ENCODE data around the gene FBXO28. TPM values are rescaled to one million over a fixed set of nuclear protein-coding genes. Genes with fewer than 3 reads are reported as not detected.
A peak's percentile ranks its signal among the peaks of the same experiment; 100 is the strongest.

Gene FBXO28
- total RNA-seq, 2 experiments from 2014 or later, result 17.1 to 19.7 TPM

DNA sequence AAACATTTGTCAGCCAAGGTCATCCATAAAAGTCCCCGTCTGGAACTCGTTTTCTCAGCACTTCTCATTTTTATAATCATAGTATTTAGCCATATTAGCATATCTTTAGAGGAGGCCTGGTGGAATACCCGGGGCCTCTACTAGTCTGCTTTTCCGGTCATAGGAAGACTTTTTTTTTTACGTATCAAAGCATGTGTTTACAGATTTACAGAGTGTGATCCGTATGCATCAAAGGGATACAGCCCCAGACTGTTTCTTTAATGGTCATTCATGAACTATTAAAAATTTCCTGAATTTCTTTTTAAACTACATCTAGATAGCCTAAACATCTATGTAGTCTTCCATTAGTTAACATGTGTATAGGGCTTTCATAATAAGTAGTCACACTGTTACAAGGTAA, 45.6 kb downstream of the FBXO28 start:
- intact Hi-C loops (cut with DNase I, micrococcal nuclease), result no loop called here
- H3K27ac Mint-ChIP-seq, result no peak overlapping the region
- H3K36me3 Mint-ChIP-seq (ENCODE audit: low read depth), result peaks cover 22% of the 10 kb centered on the region
- H3K4me3 Mint-ChIP-seq, result no peak overlapping the region
- H3K27me3 Mint-ChIP-seq, result no peaks in the 10 kb centered on the region
- ATAC-seq (no peak), DNase-seq (no peak)
- no peaks in the 10 kb centered on the region for H3K9me3 Mint-ChIP-seq (ENCODE audit: low read depth)
- no peaks in the 10 kb centered on the region for H3K4me1 Mint-ChIP-seq
- ChIA-PET POLR2A (interaction anchor here (0.6 kb wide), 2 partner anchors 17 to 110 kb away, joined by 6 to 7 read pairs; no protein-coding TSS in a partner anchor), CTCF (interaction anchor here (0.8 to 1.4 kb wide), 2 partner anchors 9 to 12 kb away, joined by 3 read pairs; no protein-coding TSS in a partner anchor)

DNA sequence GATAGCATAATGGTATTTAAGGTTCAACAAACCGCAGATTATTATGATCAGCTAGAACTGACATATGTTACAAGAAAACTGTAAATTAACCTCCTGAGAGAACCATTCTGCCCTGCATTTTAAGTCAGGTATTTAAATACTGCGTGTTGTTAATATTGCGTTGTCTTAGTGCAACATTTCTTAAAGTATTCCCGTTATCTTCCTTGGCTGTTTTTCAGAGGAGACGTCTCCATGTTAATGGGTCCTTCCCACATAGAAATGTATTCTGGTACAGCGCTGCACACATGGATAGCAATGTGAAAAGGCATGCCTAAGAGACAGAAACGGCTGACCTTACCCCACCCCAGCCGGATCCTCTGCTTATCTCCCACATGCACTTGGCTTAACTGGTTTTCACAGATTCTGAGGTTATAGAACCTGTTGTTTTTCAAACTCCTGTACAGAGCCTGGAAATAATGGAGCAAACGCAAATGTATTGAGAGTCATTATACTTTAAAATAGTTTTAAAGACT, 46.3 kb downstream of the FBXO28 start:
- POLR2A ChIA-PET, result interaction anchor here (0.6 kb wide), 1 partner anchor 18 kb away, joined by 7 read pairs; no protein-coding TSS in a partner anchor
- intact Hi-C loops (cut with DNase I, micrococcal nuclease), result no loop called here
- no peaks in the 10 kb centered on the region for H3K27me3 Mint-ChIP-seq
- no peak overlapping the region for H3K4me3 Mint-ChIP-seq
- DNase-seq, result no peak
- H3K4me1 Mint-ChIP-seq, result no peaks in the 10 kb centered on the region
- CTCF ChIA-PET, result interaction anchor here (1.0 kb wide), 1 partner anchor 390 kb away, joined by 4 read pairs; no protein-coding TSS in a partner anchor
- H3K27ac Mint-ChIP-seq, result no peak overlapping the region
- no peaks in the 10 kb centered on the region for H3K9me3 Mint-ChIP-seq (ENCODE audit: low read depth)
- ATAC-seq, result no peak
- H3K36me3 Mint-ChIP-seq (ENCODE audit: low read depth), result peaks cover 22% of the 10 kb centered on the region

DNA sequence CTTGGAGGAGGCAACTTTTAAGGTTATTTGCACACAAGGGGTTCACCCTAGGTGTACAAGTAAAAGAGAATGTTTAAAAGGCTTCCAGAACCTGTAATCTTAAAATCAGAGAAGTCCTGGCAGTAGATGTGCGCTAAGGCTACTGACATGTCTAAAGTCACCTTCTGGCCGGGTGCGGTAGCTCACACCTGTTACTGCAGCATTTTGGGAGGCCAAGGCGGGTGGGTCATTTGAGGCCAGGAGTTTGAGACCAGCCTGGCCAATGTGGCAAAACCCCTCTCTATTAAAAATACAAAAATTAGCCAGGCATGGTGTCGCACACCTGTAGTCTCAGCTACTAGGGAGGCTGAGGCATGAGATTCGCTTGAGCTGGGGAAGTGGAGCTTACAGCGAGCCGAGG, 48.9 kb downstream of the FBXO28 start:
- CTCF ChIA-PET, result interaction anchor here (0.7 kb wide), 1 partner anchor 19 kb away, joined by 3 read pairs; no protein-coding TSS in a partner anchor
- no peak overlapping the region for H3K4me3 Mint-ChIP-seq
- POLR2A ChIA-PET, result no interaction called here
- H3K4me1 Mint-ChIP-seq, result no peaks in the 10 kb centered on the region
- intact Hi-C loops (cut with DNase I, micrococcal nuclease), result no loop called here
- H3K27ac Mint-ChIP-seq, result no peak overlapping the region
- no peak for DNase-seq
- H3K36me3 Mint-ChIP-seq (ENCODE audit: low read depth), result peaks cover 13% of the 10 kb centered on the region
- H3K9me3 Mint-ChIP-seq (ENCODE audit: low read depth), result no peaks in the 10 kb centered on the region
- no peak for ATAC-seq
- no peaks in the 10 kb centered on the region for H3K27me3 Mint-ChIP-seq

DNA sequence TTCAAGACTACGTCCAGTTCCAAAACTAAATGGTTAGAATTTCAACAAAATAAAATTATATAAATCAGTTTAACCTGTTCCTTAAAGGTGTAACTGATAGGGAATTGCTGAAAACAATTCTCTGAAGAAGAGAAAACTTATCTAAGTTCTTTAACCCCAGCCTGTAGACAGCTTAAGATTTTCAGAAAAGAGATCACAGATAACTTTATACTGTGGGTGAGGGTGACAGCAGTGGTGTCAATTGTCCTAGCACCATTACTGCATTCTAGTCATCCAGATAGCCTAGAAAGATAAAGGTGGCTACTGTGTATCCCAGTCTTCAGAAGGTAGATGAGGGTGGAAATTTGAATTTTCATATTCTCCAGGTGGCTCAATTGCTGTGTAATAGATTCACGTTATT, 49.4 kb downstream of the FBXO28 start:
- Mint-ChIP-seq H3K27ac (no peak overlapping the region), H3K9me3 (ENCODE audit: low read depth) (no peaks in the 10 kb centered on the region), H3K27me3 (no peaks in the 10 kb centered on the region), H3K4me3 (no peak overlapping the region), H3K4me1 (no peaks in the 10 kb centered on the region), H3K36me3 (ENCODE audit: low read depth) (peaks cover 8% of the 10 kb centered on the region)
- DNase-seq (no peak), ATAC-seq (no peak)
- CTCF ChIA-PET, result interaction anchor here (0.7 kb wide), 1 partner anchor 18 kb away, joined by 3 read pairs; no protein-coding TSS in a partner anchor
- intact Hi-C loops (cut with DNase I, micrococcal nuclease), result no loop called here
- POLR2A ChIA-PET, result no interaction called here

DNA sequence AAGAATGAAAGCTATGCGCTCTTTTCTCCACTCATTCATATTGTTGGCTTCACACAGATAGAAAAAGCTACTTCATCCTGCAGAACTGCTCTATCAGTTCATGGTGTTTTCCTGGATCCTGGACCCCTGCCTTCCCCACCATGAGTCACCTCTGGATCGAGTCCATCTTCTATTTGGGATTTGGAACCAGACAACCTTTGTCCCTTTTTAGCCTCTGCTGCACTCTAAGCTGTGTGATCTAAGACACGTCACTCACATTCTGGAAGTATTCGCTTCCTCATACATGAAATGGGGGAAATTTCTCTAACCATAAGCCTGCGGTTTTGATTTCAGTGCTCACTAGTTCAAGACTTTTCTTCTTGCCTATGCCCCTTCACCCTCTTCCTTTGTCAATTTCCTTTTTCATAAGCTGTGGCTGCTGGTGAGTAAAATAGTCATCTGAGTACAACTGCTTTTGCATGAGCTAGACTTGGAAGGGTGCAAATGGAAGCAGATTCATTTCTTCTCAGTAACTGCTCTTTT, 55.0 kb downstream of the FBXO28 start:
- intact Hi-C loops (cut with DNase I, micrococcal nuclease), result loop anchor here (1.0 to 5.0 kb wide), 3 partner anchors 13 to 213 kb away; no protein-coding TSS in a partner anchor
- Mint-ChIP-seq H3K4me3 (peak overlapping the region; percentile 14), H3K36me3 (ENCODE audit: low read depth) (peaks cover 5% of the 10 kb centered on the region), H3K27me3 (no peaks in the 10 kb centered on the region), H3K9me3 (ENCODE audit: low read depth) (peaks cover 12% of the 10 kb centered on the region), H3K27ac (peak overlapping the region; percentile 55), H3K4me1 (peaks cover 36% of the 10 kb centered on the region)
- CTCF ChIA-PET, result interaction anchor here (0.6 to 1.2 kb wide), 9 partner anchors 10 to 813 kb away, joined by 3 to 5 read pairs (median 3); no protein-coding TSS in a partner anchor
- peak; percentile 96 for ATAC-seq
- POLR2A ChIA-PET, result interaction anchor here (0.7 to 1.7 kb wide), 6 partner anchors 13 to 213 kb away, joined by 3 to 6 read pairs (median 5); partner anchors contain the start of gene DEGS1
- peak; percentile 29 for DNase-seq

DNA sequence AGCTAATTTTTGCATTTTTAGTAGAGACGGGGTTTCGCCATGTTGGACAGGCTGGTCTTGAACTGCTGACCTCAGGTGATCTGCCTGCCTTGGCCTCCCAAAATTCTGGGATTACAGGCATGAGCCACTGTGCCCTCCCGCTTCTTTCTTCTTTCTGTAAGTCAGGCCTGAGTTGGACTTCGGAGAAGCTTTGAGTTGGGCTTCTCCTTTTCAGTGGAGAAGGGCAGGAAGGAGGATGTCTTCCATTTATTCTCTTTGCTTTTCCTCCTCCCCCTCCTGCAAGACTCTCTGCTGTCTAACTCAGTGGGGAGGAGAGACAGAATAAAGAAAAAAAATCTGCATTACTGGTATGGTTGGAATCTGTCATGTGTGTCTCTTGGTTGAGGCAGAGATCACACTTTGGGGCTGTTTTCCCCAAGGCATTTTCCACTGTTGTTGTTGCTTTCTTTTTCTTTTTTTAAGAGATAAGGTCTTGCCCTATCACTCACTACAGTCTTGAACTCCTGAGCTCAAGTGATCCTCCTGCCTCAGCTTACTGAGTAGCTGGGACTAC, 55.9 kb downstream of the FBXO28 start:
- no peak overlapping the region for H3K27ac Mint-ChIP-seq
- intact Hi-C loops (cut with DNase I, micrococcal nuclease), result loop anchor here (1.0 to 5.0 kb wide), 4 partner anchors 13 to 213 kb away; no protein-coding TSS in a partner anchor
- H3K4me1 Mint-ChIP-seq, result peaks cover 36% of the 10 kb centered on the region
- ChIA-PET CTCF (interaction anchor here (0.5 to 1.2 kb wide), 6 partner anchors 40 to 1888 kb away, joined by 3 read pairs; no protein-coding TSS in a partner anchor), POLR2A (interaction anchor here (0.7 to 1.7 kb wide), 5 partner anchors 12 to 360 kb away, joined by 3 to 5 read pairs (median 5); partner anchors contain the start of gene DEGS1)
- H3K4me3 Mint-ChIP-seq, result no peak overlapping the region
- H3K9me3 Mint-ChIP-seq (ENCODE audit: low read depth), result peaks cover 12% of the 10 kb centered on the region
- H3K27me3 Mint-ChIP-seq, result no peaks in the 10 kb centered on the region
- no peak for ATAC-seq
- peaks cover 5% of the 10 kb centered on the region for H3K36me3 Mint-ChIP-seq (ENCODE audit: low read depth)
- no peak for DNase-seq

DNA sequence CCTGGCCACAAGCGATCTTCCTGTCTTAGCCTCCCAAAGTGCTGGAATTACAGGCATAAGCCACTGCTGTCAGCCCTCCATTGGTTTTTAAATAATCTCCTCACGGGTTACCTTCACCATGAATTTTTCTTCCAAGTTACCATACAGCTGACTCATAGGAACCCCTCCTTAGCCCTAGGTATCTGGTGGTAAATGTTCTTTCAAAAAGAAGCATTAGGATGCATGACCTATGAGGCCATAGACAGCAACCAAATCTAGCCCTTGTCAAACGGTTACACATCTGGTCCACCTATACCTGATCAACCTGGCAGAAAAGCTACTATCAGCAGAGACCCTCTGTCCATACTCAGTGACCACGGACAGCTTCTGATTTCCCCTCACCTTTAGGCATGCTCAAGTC, 56.4 kb downstream of the FBXO28 start:
- H3K4me3 Mint-ChIP-seq, result no peak overlapping the region
- intact Hi-C loops (cut with DNase I, micrococcal nuclease), result loop anchor here in 1 of 2 experiments (1.0 kb wide), 1 partner anchor 163 kb away; no protein-coding TSS in a partner anchor
- POLR2A ChIA-PET, result no interaction called here

DNA sequence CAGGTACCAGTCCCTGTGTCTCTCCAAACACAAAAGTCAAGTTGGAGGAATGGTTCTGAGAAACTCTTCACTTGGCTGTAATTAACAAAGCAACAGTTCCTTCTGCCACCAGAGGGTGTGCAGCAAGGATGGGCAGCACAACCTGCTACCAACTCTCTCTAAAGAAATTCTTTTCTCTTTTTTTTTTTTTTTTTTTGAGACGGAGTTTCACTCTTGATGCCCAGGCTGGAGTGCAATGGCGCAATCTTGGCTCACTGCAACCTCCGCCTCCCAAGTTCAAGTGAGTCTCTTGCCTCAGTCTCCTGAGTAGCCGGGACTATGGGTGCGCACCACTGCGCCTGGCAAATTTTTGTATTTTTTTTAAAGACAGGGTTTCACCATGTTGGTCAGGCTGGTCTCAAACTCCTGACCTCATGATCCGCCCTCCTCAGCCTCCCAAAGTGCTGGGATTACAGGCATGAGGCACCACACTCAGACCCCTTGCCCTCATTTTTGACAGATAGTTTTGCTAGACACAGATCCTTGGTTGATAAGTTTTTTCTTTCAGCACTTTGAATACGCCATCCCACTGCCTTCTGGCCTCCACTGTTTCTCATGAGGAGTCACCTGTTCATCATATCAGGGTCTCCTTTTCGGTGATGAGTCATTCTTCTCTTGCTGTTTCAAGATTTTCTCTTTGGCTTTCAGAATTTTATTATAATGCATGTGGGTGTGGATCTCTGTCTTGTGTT, 57.0 kb downstream of the FBXO28 start:
- intact Hi-C loops (cut with DNase I, micrococcal nuclease), result loop anchor here in 1 of 2 experiments (1.0 kb wide), 1 partner anchor 162 kb away; no protein-coding TSS in a partner anchor
- Mint-ChIP-seq H3K4me3 (no peak overlapping the region), H3K36me3 (ENCODE audit: low read depth) (peaks cover 5% of the 10 kb centered on the region), H3K27me3 (peaks cover 2% of the 10 kb centered on the region), H3K4me1 (peaks cover 36% of the 10 kb centered on the region), H3K9me3 (ENCODE audit: low read depth) (peaks cover 12% of the 10 kb centered on the region), H3K27ac (peak overlapping the region; percentile 3)
- CTCF ChIA-PET, result interaction anchor here (1.1 kb wide), 1 partner anchor 12 kb away, joined by 3 read pairs; no protein-coding TSS in a partner anchor
- ATAC-seq (no peak), DNase-seq (peak; percentile 41)
- POLR2A ChIA-PET, result no interaction called here

More for the DNA sequence above, 56.4 kb downstream of the FBXO28 start:
- Mint-ChIP-seq H3K27me3 (no peaks in the 10 kb centered on the region), H3K27ac (peak overlapping the region; percentile 3), H3K9me3 (ENCODE audit: low read depth) (peaks cover 12% of the 10 kb centered on the region), H3K36me3 (ENCODE audit: low read depth) (peaks cover 5% of the 10 kb centered on the region), H3K4me1 (peaks cover 36% of the 10 kb centered on the region)
- CTCF ChIA-PET, result interaction anchor here (0.5 to 0.6 kb wide), 2 partner anchors 40 to 1887 kb away, joined by 3 read pairs; no protein-coding TSS in a partner anchor
- ATAC-seq, result no peak
- DNase-seq, result no peak

DNA sequence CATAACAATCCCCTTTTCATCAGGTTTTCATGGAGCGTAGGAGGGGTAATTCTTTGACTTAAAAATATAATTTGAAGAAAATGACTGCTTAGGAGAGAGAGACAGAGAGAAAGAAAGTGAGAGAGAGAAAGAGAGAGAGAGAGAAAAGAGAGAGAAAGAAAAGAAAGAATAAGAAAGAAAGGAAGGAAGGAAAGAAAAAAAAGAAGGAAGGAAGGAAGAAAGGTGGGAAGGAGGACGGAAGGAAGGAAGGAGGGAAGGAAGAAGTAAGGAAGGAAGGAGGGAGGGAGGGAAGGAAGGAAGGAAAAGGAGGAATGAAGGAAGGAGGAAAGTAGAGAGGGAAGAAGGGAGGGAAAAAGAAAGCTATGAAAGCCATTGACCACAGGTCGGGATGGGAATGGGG, 58.3 kb downstream of the FBXO28 start:
- intact Hi-C loops (cut with DNase I, micrococcal nuclease), result no loop called here

DNA sequence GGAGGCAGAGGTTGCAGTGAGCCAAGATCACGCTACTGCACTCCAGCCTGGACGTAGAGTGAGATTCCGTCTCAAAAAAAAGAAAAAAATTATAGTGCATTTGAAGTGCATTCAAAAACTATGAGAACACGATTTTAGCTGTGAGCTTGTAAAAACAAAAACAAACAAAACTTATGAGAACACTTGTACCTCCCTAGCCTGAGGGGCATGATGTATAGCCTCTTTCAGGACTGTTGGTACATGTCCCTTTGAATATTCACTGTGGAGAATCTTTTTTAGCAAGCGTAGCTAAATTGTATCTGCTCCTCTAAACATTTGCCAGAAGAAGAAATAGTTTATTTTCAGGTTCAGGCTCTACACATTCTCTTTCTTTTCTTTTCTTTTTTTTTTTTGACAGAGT, 59.6 kb downstream of the FBXO28 start:
- H3K4me3 Mint-ChIP-seq, result no peak overlapping the region
- intact Hi-C loops (cut with DNase I, micrococcal nuclease), result no loop called here

More for the DNA sequence above, 58.3 kb downstream of the FBXO28 start:
- Mint-ChIP-seq H3K9me3 (ENCODE audit: low read depth) (peaks cover 12% of the 10 kb centered on the region), H3K36me3 (ENCODE audit: low read depth) (peaks cover 5% of the 10 kb centered on the region), H3K27ac (no peak overlapping the region), H3K4me3 (no peak overlapping the region), H3K27me3 (peaks cover 2% of the 10 kb centered on the region), H3K4me1 (peaks cover 36% of the 10 kb centered on the region)
- ChIA-PET POLR2A (no interaction called here), CTCF (no interaction called here)
- ATAC-seq (no peak), DNase-seq (no peak)

DNA sequence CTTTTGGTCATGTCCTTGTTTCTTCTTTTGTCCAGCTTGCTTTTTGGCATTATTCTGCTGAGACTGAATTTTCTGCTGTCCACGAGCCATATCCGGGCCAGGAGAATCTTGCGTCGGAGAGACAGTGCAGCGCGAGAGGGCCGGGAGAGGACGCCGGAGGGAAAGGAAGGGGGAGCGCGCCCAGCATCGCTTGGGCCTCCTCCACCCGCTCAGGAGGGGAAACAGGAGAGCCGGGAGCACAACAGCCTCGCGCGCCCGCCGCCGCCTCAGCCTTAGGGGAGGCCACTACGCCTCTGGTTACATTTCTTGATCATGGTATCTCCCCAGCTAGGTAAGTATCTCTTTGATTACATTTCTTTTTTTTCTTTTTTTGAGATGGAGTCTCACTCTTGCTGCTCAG, 61.7 kb downstream of the FBXO28 start:
- DNase-seq (peak; percentile 23), ATAC-seq (peak; percentile 50)

More for the DNA sequence above, 59.6 kb downstream of the FBXO28 start:
- peaks cover 2% of the 10 kb centered on the region for H3K27me3 Mint-ChIP-seq
- peaks cover 5% of the 10 kb centered on the region for H3K36me3 Mint-ChIP-seq (ENCODE audit: low read depth)
- no peak overlapping the region for H3K27ac Mint-ChIP-seq
- ATAC-seq (no peak), DNase-seq (no peak)
- H3K9me3 Mint-ChIP-seq (ENCODE audit: low read depth), result peaks cover 12% of the 10 kb centered on the region
- ChIA-PET POLR2A (no interaction called here), CTCF (interaction anchor here (1.0 kb wide), 1 partner anchor 9 kb away, joined by 5 read pairs; the partner anchor contains the start of gene DEGS1)
- peaks cover 34% of the 10 kb centered on the region for H3K4me1 Mint-ChIP-seq

More for the DNA sequence above, 61.7 kb downstream of the FBXO28 start:
- H3K4me1 Mint-ChIP-seq, result peaks cover 13% of the 10 kb centered on the region
- intact Hi-C loops (cut with DNase I, micrococcal nuclease), result no loop called here
- ChIA-PET POLR2A (interaction anchor here (0.7 kb wide), 1 partner anchor 570 kb away, joined by 5 read pairs; no protein-coding TSS in a partner anchor), CTCF (interaction anchor here (0.6 kb wide), 1 partner anchor 8 kb away, joined by 3 read pairs; no protein-coding TSS in a partner anchor)
- H3K36me3 Mint-ChIP-seq (ENCODE audit: low read depth), result peaks cover 5% of the 10 kb centered on the region
- peak overlapping the region; percentile 32 for H3K4me3 Mint-ChIP-seq
- H3K27me3 Mint-ChIP-seq, result peaks cover 2% of the 10 kb centered on the region
- H3K27ac Mint-ChIP-seq, result no peak overlapping the region
- H3K9me3 Mint-ChIP-seq (ENCODE audit: low read depth), result peaks cover 9% of the 10 kb centered on the region

Measured in activated CD4-positive, alpha-beta T cell treated with anti-CD3 and anti-CD28 coated beads for 36 hours (primary cell).